Adipocyte (in vitro differentiated cells): ENCODE measurements around the gene SIRT7.
A peak's percentile ranks its signal among the peaks of the same experiment; 100 is the strongest.

Source experiments
- DNase-seq: peaks from one replicate; pipeline ENCODE4 v3.0.0-alpha.2; 2015; ENCODE audit warnings: low read depth
- H3K27me3 ChIP-seq: replicated peaks from 2 replicates; pipeline ENCODE4 v1.7.0; 2013; ENCODE audit warnings: mild to moderate bottlenecking, low read length, moderate library complexity; ENCODE audit not compliant: control insufficient read depth, insufficient read depth
- H3K36me3 ChIP-seq: 2 replicates; pipeline ENCODE4 v1.7.0; 2013; ENCODE audit warnings: low read length, mild to moderate bottlenecking, moderate library complexity; ENCODE audit not compliant: control insufficient read depth, insufficient read depth, severe bottlenecking
- H3K4me1 ChIP-seq: 2 replicates; pipeline ENCODE4 v1.7.0; 2013; ENCODE audit warnings: mild to moderate bottlenecking, low read length, moderate library complexity; ENCODE audit not compliant: control insufficient read depth, insufficient read depth
- H3K4me3 ChIP-seq: 2 replicates; pipeline ENCODE4 v1.7.0; 2013; ENCODE audit warnings: mild to moderate bottlenecking, low read length, moderate library complexity
- H3K9ac ChIP-seq: 2 replicates; pipeline ENCODE4 v1.7.0; 2013; ENCODE audit warnings: mild to moderate bottlenecking, low read length, moderate library complexity
- H3K9me3 ChIP-seq: 2 replicates; pipeline ENCODE4 v1.7.0; 2013; ENCODE audit warnings: mild to moderate bottlenecking, low read length, moderate library complexity; ENCODE audit not compliant: control insufficient read depth

The SIRT7 gene

GRCh38 chr17:81878294-81878693 is 39.7 kb downstream of the SIRT7 start:
- no peak overlapping the region for H3K4me3 ChIP-seq
- no peaks in the 10 kb centered on the region for H3K36me3 ChIP-seq
- H3K9me3 ChIP-seq, result no peaks in the 10 kb centered on the region
- H3K4me1 ChIP-seq, result no peaks in the 10 kb centered on the region
- DNase-seq, result no peak
- H3K27me3 ChIP-seq, result no peaks in the 10 kb centered on the region
- no peak overlapping the region for H3K9ac ChIP-seq

- Histone ChIP-seq H3K27me3 (no peaks in the 10 kb centered on the region), H3K36me3 (no peaks in the 10 kb centered on the region), H3K4me3 (no peak overlapping the region), H3K4me1 (peaks cover 6% of the 10 kb centered on the region), H3K9ac (no peak overlapping the region), H3K9me3 (no peaks in the 10 kb centered on the region)
- DNase-seq, result no peak
These were observed 40.4 kb downstream of the SIRT7 start for GRCh38 chr17:81877569-81877968.

- no peaks in the 10 kb centered on the region for H3K27me3 ChIP-seq
- H3K36me3 ChIP-seq, result peaks cover 21% of the 10 kb centered on the region
- peaks cover 24% of the 10 kb centered on the region for H3K4me1 ChIP-seq
- peak overlapping the region; percentile 91 for H3K4me3 ChIP-seq
- no peaks in the 10 kb centered on the region for H3K9me3 ChIP-seq
- H3K9ac ChIP-seq, result peak overlapping the region; percentile 97
- peak; percentile 96 for DNase-seq
These were observed 46.4 kb downstream of the SIRT7 start for GRCh38 chr17:81871387-81872230.

DNA sequence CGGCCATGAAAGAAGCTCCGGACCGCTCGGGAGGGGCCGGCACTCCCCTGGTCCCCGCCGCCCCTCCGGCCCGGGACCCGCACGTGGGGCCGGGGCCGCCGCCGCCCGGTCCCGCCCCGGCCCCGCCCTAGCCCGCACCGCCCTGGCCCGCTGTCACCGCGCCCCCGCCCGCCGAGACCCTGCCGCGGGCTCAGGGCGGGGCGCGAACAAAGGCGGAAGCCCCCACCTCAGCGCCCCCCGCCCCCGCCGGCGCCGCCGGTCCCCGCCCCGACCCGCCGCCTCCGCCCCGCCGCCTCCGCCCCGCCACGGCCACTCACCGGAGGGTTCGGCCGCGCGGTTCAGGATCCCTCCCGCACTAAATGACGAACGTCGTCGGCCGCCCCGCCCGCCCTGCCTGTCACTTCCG is 47.0 kb downstream of the SIRT7 start, which contains the start of gene ARHGDIA:
Gene ARHGDIA, minus strand, starts transcription at position 357 of the 406 bp plus-strand sequence. CDS start 1,407 bp downstream, outside the sequence.
- peak within 1 kb of the TSS; percentile 91 for H3K4me3 ChIP-seq
- no peaks in the 10 kb centered on the region for H3K9me3 ChIP-seq
- no peak for DNase-seq
- H3K27me3 ChIP-seq, result no peaks in the 10 kb centered on the region
- H3K9ac ChIP-seq, result peak within 1 kb of the TSS; percentile 97
- H3K4me1 ChIP-seq, result peaks cover 24% of the 10 kb centered on the region
- H3K36me3 ChIP-seq, result peaks cover 21% of the 10 kb centered on the region

DNA sequence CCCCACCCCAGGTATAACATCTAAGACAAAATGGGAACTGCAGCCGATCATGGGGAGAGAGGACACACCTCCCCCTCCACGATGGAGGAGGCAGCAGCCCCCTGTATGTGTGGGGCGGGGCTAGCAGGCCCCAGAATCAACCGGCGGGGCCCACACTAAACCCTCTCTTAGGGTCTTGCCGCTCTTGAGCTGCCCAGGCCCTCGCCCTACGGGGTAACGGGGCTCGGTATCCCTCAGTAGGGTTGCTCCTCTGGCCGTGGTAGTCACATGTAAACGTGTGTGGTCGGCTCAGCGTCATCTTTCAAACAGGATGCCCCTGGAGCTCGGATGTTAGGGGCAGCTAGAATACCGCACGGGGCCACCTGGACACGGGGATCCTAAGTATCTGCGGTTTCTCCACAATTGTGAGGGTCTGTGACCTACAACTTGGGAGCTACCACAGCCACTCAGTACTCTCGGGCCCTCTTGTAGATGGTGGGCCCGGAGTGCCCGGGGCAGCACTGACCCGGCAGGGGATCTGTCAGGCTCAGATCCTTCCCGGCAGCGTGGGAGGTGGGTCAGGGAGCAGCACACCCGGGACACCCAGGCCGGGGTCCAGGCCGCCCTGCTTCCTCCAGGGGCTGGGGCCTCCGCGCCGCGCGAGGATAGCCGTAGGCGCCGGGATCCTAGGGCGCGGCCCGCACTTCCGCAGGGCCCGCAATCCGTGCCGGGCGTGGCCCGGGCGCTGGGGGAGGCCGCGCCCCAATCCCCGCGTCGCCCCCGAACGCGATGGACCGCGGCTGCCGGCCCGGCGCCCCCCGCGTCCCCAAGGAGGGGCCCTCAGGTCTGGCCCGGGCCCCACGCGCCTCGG is 47.6 kb downstream of the SIRT7 start:
- H3K4me1 ChIP-seq, result peaks cover 24% of the 10 kb centered on the region
- peaks cover 21% of the 10 kb centered on the region for H3K36me3 ChIP-seq
- H3K4me3 ChIP-seq, result peak overlapping the region; percentile 87
- H3K9ac ChIP-seq, result peak overlapping the region; percentile 92
- H3K27me3 ChIP-seq, result no peaks in the 10 kb centered on the region
- DNase-seq, result peak; percentile 69
- H3K9me3 ChIP-seq, result no peaks in the 10 kb centered on the region

GRCh38 chr17:81869221-81870130 is 48.5 kb downstream of the SIRT7 start:
- Histone ChIP-seq H3K27me3 (no peaks in the 10 kb centered on the region), H3K36me3 (peaks cover 22% of the 10 kb centered on the region), H3K9me3 (no peaks in the 10 kb centered on the region), H3K9ac (peak overlapping the region; percentile 92), H3K4me3 (peak overlapping the region; percentile 87), H3K4me1 (peaks cover 24% of the 10 kb centered on the region)
- DNase-seq, result peak; percentile 59

DNA sequence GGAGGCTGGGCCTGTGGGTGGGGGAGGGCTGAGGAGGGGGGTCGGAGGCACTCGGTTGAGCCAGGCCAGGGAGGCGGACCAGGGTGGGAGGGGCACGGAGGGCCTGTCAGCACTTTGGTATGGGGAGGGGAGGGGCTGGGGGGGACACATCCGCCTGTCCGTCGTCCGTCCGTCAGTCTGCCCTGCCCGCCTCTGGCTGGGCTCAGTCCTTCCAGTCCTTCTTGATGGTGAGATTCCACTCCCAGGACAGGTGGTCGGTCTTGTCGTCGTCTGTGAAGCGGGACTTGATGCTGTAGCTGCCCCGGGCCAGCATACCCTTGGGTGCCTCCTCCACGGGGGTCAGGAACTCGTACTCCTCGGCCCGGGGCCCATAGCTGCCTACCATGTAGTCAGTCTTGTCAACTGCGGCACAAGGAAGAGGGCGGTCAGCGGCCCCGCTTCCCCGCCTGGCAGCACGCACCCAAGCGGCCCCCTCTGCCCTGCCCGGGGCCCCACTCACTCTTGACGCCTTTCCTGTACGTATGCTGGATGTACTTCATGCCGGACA is 49.2 kb downstream of the SIRT7 start:
- peak overlapping the region; percentile 92 for H3K9ac ChIP-seq
- no peaks in the 10 kb centered on the region for H3K9me3 ChIP-seq
- peak; percentile 80 for DNase-seq
- H3K4me1 ChIP-seq, result peaks cover 29% of the 10 kb centered on the region
- H3K36me3 ChIP-seq, result peaks cover 29% of the 10 kb centered on the region
- peak overlapping the region; percentile 87 for H3K4me3 ChIP-seq
- no peaks in the 10 kb centered on the region for H3K27me3 ChIP-seq

DNA sequence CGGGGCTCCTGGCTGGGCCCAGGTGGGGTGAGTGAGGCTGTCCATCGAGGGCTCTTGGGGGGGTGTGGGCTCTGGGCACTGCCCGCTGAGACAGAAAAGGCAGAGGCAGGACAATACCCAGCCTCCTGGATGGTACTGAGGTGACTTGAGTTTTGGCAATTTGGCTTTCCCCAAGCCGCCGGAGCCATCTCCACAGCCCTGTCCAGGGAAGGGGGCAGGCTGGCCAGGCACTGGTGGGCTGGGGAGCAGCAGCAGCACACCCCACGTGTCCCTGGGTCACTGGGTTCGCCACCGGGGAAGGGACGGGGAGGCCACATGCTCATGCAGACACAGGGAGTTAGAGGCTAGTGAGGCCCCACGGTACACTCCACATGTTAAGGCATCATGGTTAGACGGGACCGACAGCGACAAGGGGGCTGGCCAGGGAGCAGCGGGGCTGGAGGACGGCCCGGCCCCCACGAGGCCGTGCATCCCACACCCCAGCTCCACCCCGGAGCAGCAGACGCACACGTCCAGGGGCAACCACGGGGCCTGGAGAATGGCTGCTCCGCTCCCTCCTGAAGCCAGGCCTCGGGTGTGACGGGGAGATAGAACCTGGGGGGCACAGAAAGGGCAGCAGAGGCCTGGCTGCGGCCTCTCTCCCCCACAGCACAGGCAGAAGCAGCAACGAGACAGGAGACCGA is 49.8 kb downstream of the SIRT7 start:
- H3K4me3 ChIP-seq, result no peak overlapping the region
- no peaks in the 10 kb centered on the region for H3K9me3 ChIP-seq
- peak overlapping the region; percentile 49 for H3K9ac ChIP-seq
- peaks cover 35% of the 10 kb centered on the region for H3K4me1 ChIP-seq
- H3K36me3 ChIP-seq, result peaks cover 32% of the 10 kb centered on the region
- H3K27me3 ChIP-seq, result no peaks in the 10 kb centered on the region
- peak; percentile 24 for DNase-seq

- Histone ChIP-seq H3K36me3 (peaks cover 32% of the 10 kb centered on the region), H3K9ac (peak overlapping the region; percentile 49), H3K9me3 (no peaks in the 10 kb centered on the region), H3K27me3 (no peaks in the 10 kb centered on the region), H3K4me3 (no peak overlapping the region), H3K4me1 (peaks cover 34% of the 10 kb centered on the region)
- peak; percentile 51 for DNase-seq
These were observed 50.6 kb downstream of the SIRT7 start for GRCh38 chr17:81867170-81867990.
